GM12878 (cell line): ENCODE results near the gene NT5C1A. TPM values are rescaled to one million over a fixed set of nuclear protein-coding genes. Genes with fewer than 3 reads are reported as not detected.

Source experiments
- ATAC-seq: fragments of 200-7000 bp; cut with Tn5 transposase; 3 replicates; pipeline ENCODE4 v1.9.1; 2020; ENCODE audit warnings: mild to moderate bottlenecking, moderate library complexity
- BruUV-seq: library from RNA; stranded (reverse); fragments of 400-500 nt; replicated peaks from 2 replicates; lab custom pipeline; 2021; lab: Mats Ljungman, UMichigan
- CTCF ChIA-PET: fragments of 300-600 bp; sonication (Branson Sonifier 250); formaldehyde crosslinking; extraction: SDS; loops from one replicate; lab custom pipeline; 2021; ENCODE audit warnings: inconsistent platforms; lab: Yijun Ruan, JAX
- POLR2A ChIA-PET: fragments of 350-600 bp; formaldehyde crosslinking; extraction: SDS; loops from one replicate; lab custom pipeline; 2021; ENCODE audit warnings: inconsistent platforms; lab: Charles Lee
- RAD21 ChIA-PET: fragments of 300-600 bp; sonication (Branson Sonifier 250); formaldehyde crosslinking; loops from one replicate; lab custom pipeline; 2023; ENCODE audit warnings: antibody characterized with exemption; ENCODE audit not compliant: unreplicated experiment; lab: Charles Lee
- SMC1A ChIA-PET: fragments of 300-600 bp; sonication (Branson Sonifier 250); formaldehyde crosslinking; loops from one replicate; lab custom pipeline; 2023; ENCODE audit not compliant: unreplicated experiment, uncharacterized antibody; lab: Charles Lee
- DNase-seq: peaks from one replicate; pipeline ENCODE4 v3.0.0-alpha.2; 2011; ENCODE audit warnings: low read depth, low spot score
- FAIRE-seq: peaks from 3 replicates; lab custom pipeline; 2011; peaks lifted over from hg19 to GRCh38; lab: Jason Lieb, UNC
- H2AFZ ChIP-seq: 2 replicates; pipeline ENCODE4 v1.6.0; 2011; ENCODE audit warnings: low read depth, low read length, control low read depth; ENCODE audit not compliant: control insufficient read depth
- H3K27ac ChIP-seq: 2 replicates; pipeline ENCODE4 v1.5.1; 2011; ENCODE audit warnings: control low read depth; ENCODE audit not compliant: control insufficient read depth, insufficient read depth
- H3K27me3 ChIP-seq, 2 experiments: replicated peaks in 1 of 2; 2 replicates each; pipeline versions ENCODE4 v1.6.0 to v1.6.1; 2011; ENCODE audit warnings: low read length in 1 of 2; ENCODE audit not compliant: control insufficient read depth in 2 of 2, insufficient read depth in 2 of 2
- H3K36me3 ChIP-seq, 2 experiments: 2 replicates each; pipeline ENCODE4 v1.5.1; 2011; ENCODE audit warnings: low read length in 1 of 2; ENCODE audit not compliant: control insufficient read depth in 2 of 2, insufficient read depth in 2 of 2
- H3K4me1 ChIP-seq: 2 replicates; pipeline ENCODE4 v1.6.1; 2011; ENCODE audit warnings: mild to moderate bottlenecking, low read length, moderate library complexity, mixed read lengths; ENCODE audit not compliant: control insufficient read depth, insufficient read depth
- H3K4me2 ChIP-seq: 2 replicates; pipeline ENCODE4 v1.6.0; 2011; ENCODE audit warnings: control low read depth; ENCODE audit not compliant: control insufficient read depth, insufficient read depth
- H3K4me3 ChIP-seq: fragments of 200-600 bp; sonication (generic); 2 replicates; pipeline ENCODE4 v1.5.1; 2016
- H3K79me2 ChIP-seq: 2 replicates; pipeline ENCODE4 v1.6.0; 2011; ENCODE audit warnings: low read length; ENCODE audit not compliant: control insufficient read depth, insufficient read depth
- H3K9ac ChIP-seq: 2 replicates; pipeline ENCODE4 v1.8.0; 2011; ENCODE audit warnings: low read length, control low read depth, mixed read lengths; ENCODE audit not compliant: control insufficient read depth, insufficient read depth
- H3K9me3 ChIP-seq: replicated peaks from 3 replicates; pipeline ENCODE4 v1.5.1; 2011; ENCODE audit warnings: mild to moderate bottlenecking, low read length; ENCODE audit not compliant: control insufficient read depth, insufficient read depth
- H4K20me1 ChIP-seq: 2 replicates; pipeline ENCODE4 v1.6.0; 2011; ENCODE audit not compliant: control insufficient read depth, insufficient read depth
- BACH1 ChIP-seq: fragments of 450-650 bp; IDR thresholded peaks from 2 replicates; pipeline ENCODE4 v1.6.1; 2017; ENCODE audit warnings: mild to moderate bottlenecking, borderline replicate concordance
- HCFC1 ChIP-seq: fragments of 150-350 bp; IDR thresholded peaks from 2 replicates; pipeline ENCODE4 v1.6.1; 2014; ENCODE audit warnings: low read length
- KLF5 ChIP-seq: fragments of 450-650 bp; IDR thresholded peaks from 2 replicates; pipeline ENCODE4 v1.6.1; 2014; ENCODE audit warnings: mild to moderate bottlenecking; ENCODE audit not compliant: partially characterized antibody
- POLR2A ChIP-seq: IDR thresholded peaks from 2 replicates; pipeline ENCODE4 v1.6.1; 2011; ENCODE audit warnings: low read depth, mild to moderate bottlenecking, low read length
- POLR2AphosphoS5 ChIP-seq: IDR thresholded peaks from 2 replicates; pipeline ENCODE4 v1.6.1; 2011; ENCODE audit warnings: mild to moderate bottlenecking, low read length, inconsistent platforms
- SMARCA5 ChIP-seq: fragments of 450-650 bp; IDR thresholded peaks from 2 replicates; pipeline ENCODE4 v1.6.1; 2017; ENCODE audit warnings: mild to moderate bottlenecking
- TBL1XR1 ChIP-seq: IDR thresholded peaks from 2 replicates; pipeline ENCODE4 v1.6.1; 2012; ENCODE audit warnings: low read depth, low read length, improper control_type of control experiment
- TCF3 ChIP-seq: IDR thresholded peaks from 2 replicates; pipeline ENCODE4 v1.6.1; 2012; ENCODE audit warnings: low read depth, mild to moderate bottlenecking, low read length, borderline replicate concordance; ENCODE audit not compliant: insufficient read depth
- ZNF384 ChIP-seq: IDR thresholded peaks from 2 replicates; pipeline ENCODE4 v1.6.1; 2012; ENCODE audit warnings: low read depth, mild to moderate bottlenecking, low read length, improper control_type of control experiment, borderline replicate concordance
- in situ Hi-C: fragments of 300-500 bp; cut with MboI; formaldehyde crosslinking; loops from 9 replicates; pipeline ENCODE4 v1.14.3; 2018; ENCODE audit warnings: mixed read lengths
- intact Hi-C: fragments of 100-400 bp; cut with micrococcal nuclease; formaldehyde crosslinking; loops from one replicate; pipeline ENCODE4 v1.14.2; 2022; ENCODE audit not compliant: unreplicated experiment
- polyA plus RNA-seq, 11 experiments: library from polyadenylated mRNA; depleted of rRNA in 4 of 11; unstranded in 6 of 11; stranded (reverse) in 5 of 11; fragments of >200 nt; fragmentation: Nextera tagmentation in 4 of 11; fragmentation: Illumina TruSeq in 1 of 11; extraction: Ambion mirVana in 4 of 11; extraction: Trizol in 1 of 11; gene quantifications; 1 replicate in 1 of 11; 2 replicates in 10 of 11; pipeline versions ENCODE4 v1.2.1 to v1.2.3, GENCODE V29; 2011 to 2016; ENCODE audit warnings: inconsistent platforms in 2 of 11, missing spikeins in 2 of 11, low read depth in 1 of 11
- total RNA-seq, 4 experiments: library from RNA; depleted of rRNA in 3 of 4; stranded (reverse); fragments of >200 nt in 3 of 4; fragmentation: Illumina TruSeq in 1 of 4; extraction: Trizol in 1 of 4; gene quantifications; 2 replicates each; pipeline versions ENCODE4 v1.2.1 to v1.2.3, GENCODE V29; 2013 to 2021
- TF ChIP-seq, protein P1 (sequence below): fragments of 450-650 bp; IDR thresholded peaks from 2 replicates; pipeline ENCODE4 v1.6.1; 2017; ENCODE audit warnings: mild to moderate bottlenecking

NT5C1A gene
- total and polyA plus RNA-seq, 10 of the 15 experiments (the other 5 are each of a cell fraction or from before 2014, with no cell fraction given) = 0.05 to 0.77 (median 0.22) TPM; not detected in 1

DNA sequence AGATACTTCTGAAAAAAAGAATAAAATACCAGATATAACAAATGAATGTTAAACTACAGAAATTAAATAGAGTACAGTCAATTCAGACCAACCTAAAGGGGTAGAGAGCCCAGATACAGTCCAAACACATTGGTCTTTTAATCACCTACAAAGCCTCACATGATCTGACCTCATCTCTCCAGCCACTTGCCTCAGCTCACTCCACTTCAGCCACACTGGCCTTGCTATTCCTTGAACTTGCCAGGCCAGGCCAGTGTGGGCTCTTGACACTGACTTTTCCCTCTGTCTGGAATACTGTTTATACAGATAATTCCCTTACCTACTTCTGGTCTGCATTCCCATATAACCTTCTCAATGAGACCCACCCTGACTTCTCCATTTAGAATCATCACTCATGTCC, 49.8 kb upstream of the NT5C1A start:
- POLR2A ChIA-PET = no interaction called here
- RAD21 ChIA-PET = no interaction called here
- Histone ChIP-seq H3K4me1 (no peaks in the 10 kb centered on the region), H3K27me3 (no peaks in the 10 kb centered on the region), H4K20me1 (no peaks in the 10 kb centered on the region), H3K4me3 (no peak overlapping the region), H3K36me3 (no peaks in the 10 kb centered on the region), H3K9ac (no peak overlapping the region), H3K27ac (no peak overlapping the region), H2AFZ (no peak overlapping the region), H3K4me2 (no peak overlapping the region), H3K9me3 (no peaks in the 10 kb centered on the region), H3K79me2 (no peaks in the 10 kb centered on the region)
- DNase-seq (no peak), ATAC-seq (no peak), FAIRE-seq (no peak)
- CTCF ChIA-PET = interaction anchor here (1.3 to 4.7 kb wide), 4 partner anchors 49 to 115 kb away, joined by 4 to 35 read pairs (median 16); partner anchors contain the start of gene NT5C1A
- SMC1A ChIA-PET = interaction anchor here (1.3 to 2.2 kb wide), 2 partner anchors 78 to 116 kb away, joined by 3 to 8 read pairs; no protein-coding TSS in a partner anchor
- TF ChIP-seq TBL1XR1 (no peak), SMARCA5 (no peak), POLR2A (no peak), KLF5 (no peak), ZNF384 (no peak), POLR2AphosphoS5 (no peak), BACH1 (no peak), TCF3 (no peak), HCFC1 (no peak)
- TF ChIP-seq, protein P1, sequence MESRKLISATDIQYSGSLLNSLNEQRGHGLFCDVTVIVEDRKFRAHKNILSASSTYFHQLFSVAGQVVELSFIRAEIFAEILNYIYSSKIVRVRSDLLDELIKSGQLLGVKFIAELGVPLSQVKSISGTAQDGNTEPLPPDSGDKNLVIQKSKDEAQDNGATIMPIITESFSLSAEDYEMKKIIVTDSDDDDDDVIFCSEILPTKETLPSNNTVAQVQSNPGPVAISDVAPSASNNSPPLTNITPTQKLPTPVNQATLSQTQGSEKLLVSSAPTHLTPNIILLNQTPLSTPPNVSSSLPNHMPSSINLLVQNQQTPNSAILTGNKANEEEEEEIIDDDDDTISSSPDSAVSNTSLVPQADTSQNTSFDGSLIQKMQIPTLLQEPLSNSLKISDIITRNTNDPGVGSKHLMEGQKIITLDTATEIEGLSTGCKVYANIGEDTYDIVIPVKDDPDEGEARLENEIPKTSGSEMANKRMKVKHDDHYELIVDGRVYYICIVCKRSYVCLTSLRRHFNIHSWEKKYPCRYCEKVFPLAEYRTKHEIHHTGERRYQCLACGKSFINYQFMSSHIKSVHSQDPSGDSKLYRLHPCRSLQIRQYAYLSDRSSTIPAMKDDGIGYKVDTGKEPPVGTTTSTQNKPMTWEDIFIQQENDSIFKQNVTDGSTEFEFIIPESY = no peak
- no TSS peak for BruUV-seq
- intact Hi-C loops (loop anchor here (2.0 to 10.0 kb wide), 3 partner anchors 49 to 257 kb away; partner anchors contain the start of gene NT5C1A), in situ Hi-C loops (loop anchor here (5.0 kb wide), 1 partner anchor 114 kb away; no protein-coding TSS in a partner anchor)
